CD4-positive, CD25-positive, alpha-beta regulatory T cell (primary cell): Measurements from ENCODE around the gene ZFHX3. TPM values are rescaled to one million over a fixed set of nuclear protein-coding genes. Genes with fewer than 3 reads are reported as not detected.

Experiments used
- ATAC-seq, 2 donors: fragments of 150-1000 bp; cut with Tn5 transposase; one replicate each; pipeline ENCODE4 v1.10.0; 2021; ENCODE audit warnings: low read depth in 2 of 2, moderate number of reproducible peaks in 2 of 2, moderate library complexity in 1 of 2
- DNase-seq, 3 donors: peaks; one replicate each; pipeline versions ENCODE4 v3.0.0 to v3.0.0-alpha.2; 2012 to 2022; ENCODE audit warnings: mixed read lengths in 1 of 3
- H3K27ac ChIP-seq: one replicate; pipeline ENCODE4 v1.7.0; 2013; ENCODE audit warnings: mild to moderate bottlenecking, low read length; ENCODE audit not compliant: insufficient read depth, poor library complexity, severe bottlenecking
- H3K27me3 ChIP-seq: one replicate; pipeline ENCODE4 v1.7.0; 2013; ENCODE audit warnings: low read length; ENCODE audit not compliant: control insufficient read depth, insufficient read depth
- H3K36me3 ChIP-seq: one replicate; pipeline ENCODE4 v1.7.0; 2013; ENCODE audit warnings: mild to moderate bottlenecking, low read length, moderate library complexity; ENCODE audit not compliant: control insufficient read depth, insufficient read depth
- H3K4me1 ChIP-seq: 2 replicates; pipeline ENCODE4 v1.7.0; 2013; ENCODE audit warnings: mild to moderate bottlenecking, low read length; ENCODE audit not compliant: insufficient read depth, control insufficient read depth, poor library complexity, severe bottlenecking
- H3K4me3 ChIP-seq: one replicate; pipeline ENCODE4 v1.7.0; 2013; ENCODE audit warnings: low read depth, mild to moderate bottlenecking, low read length, moderate library complexity
- H3K9me3 ChIP-seq, 2 experiments: 1 replicate in 1 of 2; 2 replicates in 1 of 2; pipeline ENCODE4 v1.7.0; 2013; ENCODE audit warnings: low read length in 2 of 2, mild to moderate bottlenecking in 1 of 2, moderate library complexity in 1 of 2; ENCODE audit not compliant: control insufficient read depth in 2 of 2
- H3K27ac Mint-ChIP-seq, 3 donors: one replicate each; pipeline ENCODE4 v1.8.0; 2020 to 2022; ENCODE audit warnings: mild to moderate bottlenecking in 3 of 3, mixed read lengths in 3 of 3, moderate library complexity in 2 of 3
- H3K27me3 Mint-ChIP-seq: one replicate; pipeline ENCODE4 v1.8.0; 2022; ENCODE audit warnings: mild to moderate bottlenecking, mixed read lengths
- H3K36me3 Mint-ChIP-seq: one replicate; pipeline ENCODE4 v1.8.0; 2020; ENCODE audit warnings: mixed read lengths
- H3K4me1 Mint-ChIP-seq, 4 donors: one replicate each; pipeline ENCODE4 v1.8.0; 2020 to 2022; ENCODE audit warnings: mixed read lengths in 4 of 4, mild to moderate bottlenecking in 1 of 4
- H3K4me3 Mint-ChIP-seq, 4 donors: one replicate each; pipeline ENCODE4 v1.8.0; 2020 to 2022; ENCODE audit warnings: mild to moderate bottlenecking in 4 of 4, mixed read lengths in 4 of 4, moderate library complexity in 3 of 4
- H3K9me3 Mint-ChIP-seq, 7 donors: one replicate each; pipeline ENCODE4 v1.8.0; 2020 to 2022; ENCODE audit warnings: mixed read lengths in 7 of 7, mild to moderate bottlenecking in 3 of 7, moderate library complexity in 2 of 7
- polyA plus RNA-seq, 4 donors: library from polyadenylated mRNA; unstranded; fragments of 300-500 nt; fragmentation: Illumina TruSeq; gene quantifications; one replicate each; pipeline ENCODE4 v1.2.3, GENCODE V29; 2021
- total RNA-seq: library from RNA; stranded (reverse); gene quantifications from one replicate; pipeline ENCODE4 v1.2.3, GENCODE V29; 2022

ZFHX3 gene
- total and polyA plus RNA-seq, 5 donors from 2014 or later: 0.01 to 0.94 (median 0.03) TPM; not detected in 1

DNA sequence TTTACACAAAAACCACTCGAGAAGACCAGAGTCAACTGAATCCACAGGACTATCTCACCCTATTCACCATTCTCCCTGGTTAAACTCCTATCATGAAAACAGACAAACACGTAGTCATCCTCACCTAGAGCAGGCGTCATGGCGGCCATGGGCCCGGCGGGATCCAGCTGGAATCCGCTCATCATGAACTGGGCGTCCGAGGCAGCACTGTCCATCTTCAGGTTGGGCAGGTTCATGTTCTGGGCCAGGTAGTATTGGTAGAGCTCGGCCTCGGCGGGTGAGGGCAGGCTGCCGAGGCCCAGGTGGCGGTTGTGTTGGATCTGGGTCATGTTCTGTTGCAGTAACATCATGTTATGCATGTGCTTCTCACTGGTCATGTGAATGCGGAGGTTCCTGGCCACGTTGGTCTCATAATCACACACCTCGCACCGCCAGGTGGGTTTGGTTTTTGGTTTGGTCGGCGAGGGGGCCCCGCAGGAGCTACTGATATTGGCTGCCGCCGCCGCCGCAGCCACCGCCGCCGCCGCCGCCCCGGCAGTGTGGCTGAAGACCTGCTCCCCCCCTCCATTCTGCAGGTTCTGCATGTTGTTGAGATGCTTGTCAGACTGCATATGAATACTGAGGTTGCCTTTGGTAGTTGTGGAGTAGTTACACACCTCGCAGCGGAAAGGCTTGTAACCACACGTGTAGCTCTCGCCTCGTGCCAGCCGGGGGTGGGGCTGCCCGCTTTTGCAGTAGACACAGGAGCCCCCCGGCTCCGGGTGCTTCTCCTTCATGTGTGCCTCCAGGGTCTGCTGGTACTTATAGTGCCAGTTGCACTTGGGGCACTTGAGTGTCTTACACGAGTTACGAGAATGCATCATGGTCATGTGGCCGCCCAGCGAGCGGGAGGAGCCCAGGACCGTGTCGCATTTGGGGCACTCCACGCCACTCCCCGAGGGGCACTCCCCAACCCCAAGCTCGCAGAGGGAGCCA lies 90.3 kb downstream of the ZFHX3 start:
- Mint-ChIP-seq H3K36me3 (no peaks in the 10 kb centered on the region), H3K9me3 (peaks cover 0 to 4% (median 0%) of the 10 kb centered on the region in 7 donors), H3K4me1 (no peaks in the 10 kb centered on the region), H3K4me3 (no peak overlapping the region), H3K27me3 (no peaks in the 10 kb centered on the region), H3K27ac (no peak overlapping the region)
- Histone ChIP-seq H3K9me3 (no peaks in the 10 kb centered on the region), H3K4me3 (no peak overlapping the region), H3K27ac (no peak overlapping the region), H3K4me1 (no peaks in the 10 kb centered on the region), H3K36me3 (no peaks in the 10 kb centered on the region), H3K27me3 (no peaks in the 10 kb centered on the region)
- no peak for ATAC-seq
- DNase-seq: no peak

DNA sequence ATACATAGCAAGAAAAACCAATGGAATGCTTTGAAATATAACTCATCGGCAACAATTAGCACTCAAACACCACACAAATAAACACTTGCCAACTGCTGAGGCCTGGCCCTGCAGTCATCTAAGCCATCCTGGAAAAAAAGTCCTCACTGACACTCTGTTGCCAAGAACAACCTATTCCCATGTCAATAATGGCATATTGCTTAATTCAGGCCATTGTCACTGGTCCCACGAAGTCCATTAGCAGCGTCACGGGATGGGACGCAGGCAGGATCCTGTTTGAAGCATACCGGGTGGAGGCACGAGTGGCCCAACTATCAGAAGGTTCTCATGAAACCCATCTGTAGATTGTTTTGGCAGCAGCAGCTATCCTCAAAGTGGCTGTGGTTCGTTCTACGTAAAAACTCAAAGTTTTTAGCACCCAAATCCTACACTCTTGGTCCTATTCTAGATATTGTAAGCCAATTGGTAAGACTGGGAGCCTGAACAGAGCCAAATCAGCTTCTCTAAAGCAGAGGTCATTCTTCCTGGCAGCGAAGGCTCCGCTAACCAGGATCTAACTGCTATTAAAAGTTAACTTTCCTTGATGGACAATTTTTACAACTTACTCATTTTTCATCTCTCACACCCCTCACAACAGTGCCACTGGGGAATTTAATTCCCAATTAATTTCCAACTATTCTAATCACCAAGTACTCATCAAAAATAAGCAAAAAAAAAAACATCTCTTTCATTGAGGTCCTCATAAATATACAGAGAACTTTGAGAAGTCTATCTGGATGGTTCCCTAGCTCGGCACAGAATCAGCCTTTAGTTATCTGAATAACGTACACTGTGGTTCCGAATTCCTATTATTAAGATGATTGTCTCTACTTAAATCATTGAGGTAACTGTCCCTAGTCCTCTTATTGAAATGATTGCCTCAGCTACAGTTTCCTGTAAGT lies 91.5 kb downstream of the ZFHX3 start:
- Histone ChIP-seq H3K36me3 (no peaks in the 10 kb centered on the region), H3K4me3 (no peak overlapping the region), H3K27me3 (no peaks in the 10 kb centered on the region), H3K4me1 (no peaks in the 10 kb centered on the region), H3K9me3 (no peaks in the 10 kb centered on the region), H3K27ac (no peak overlapping the region)
- Mint-ChIP-seq H3K9me3 (peaks cover 0 to 4% (median 0%) of the 10 kb centered on the region in 7 donors), H3K4me1 (no peaks in the 10 kb centered on the region), H3K36me3 (no peaks in the 10 kb centered on the region), H3K4me3 (no peak overlapping the region), H3K27me3 (no peaks in the 10 kb centered on the region), H3K27ac (no peak overlapping the region)
- DNase-seq (no peak), ATAC-seq (no peak)

DNA sequence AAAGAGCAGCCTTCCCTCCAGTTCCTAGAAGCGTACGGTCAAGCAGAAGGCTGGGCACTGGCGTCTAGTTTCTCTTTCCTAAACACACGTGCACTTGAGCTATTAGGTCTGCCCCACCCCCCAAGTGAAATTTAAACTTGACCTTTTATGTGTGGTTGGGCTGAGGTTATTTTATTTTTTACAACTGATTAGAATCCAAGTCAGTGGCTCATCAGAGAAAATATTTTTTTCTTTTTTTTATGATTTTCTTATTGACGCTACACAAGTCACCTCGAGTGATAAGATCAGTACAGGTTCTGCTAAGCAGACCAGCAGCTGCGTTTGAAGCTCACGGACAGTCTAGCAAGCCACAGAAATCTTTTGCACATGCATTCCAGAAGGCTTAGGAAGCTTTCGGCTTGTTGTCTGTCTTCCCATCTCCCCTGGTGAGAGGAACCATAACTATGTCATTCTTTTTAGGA lies 95.1 kb downstream of the ZFHX3 start:
- H3K27ac Mint-ChIP-seq: no peak overlapping the region
- H3K27ac ChIP-seq: no peak overlapping the region

DNA sequence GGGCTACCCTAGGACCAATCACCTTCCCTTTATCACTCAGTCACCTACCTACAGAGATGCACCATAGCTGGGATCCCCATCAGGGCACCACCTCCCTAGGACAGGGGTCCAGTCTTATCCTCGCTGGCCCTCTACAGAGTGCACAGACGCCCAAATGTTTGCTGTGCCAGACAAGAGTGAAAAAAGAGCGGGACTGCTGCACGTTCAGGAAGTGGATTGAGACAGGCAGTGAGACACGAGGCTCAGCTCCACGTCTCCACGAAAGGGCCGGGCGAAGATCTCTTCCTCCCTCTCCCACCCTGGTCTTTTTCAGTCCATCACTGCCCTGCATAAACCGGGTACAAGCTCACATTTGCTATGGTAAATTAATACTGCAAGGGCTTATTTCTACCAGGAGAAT lies 95.5 kb downstream of the ZFHX3 start:
- H3K27me3 ChIP-seq: no peaks in the 10 kb centered on the region
- DNase-seq (no peak), ATAC-seq (no peak)
- H3K4me3 ChIP-seq: no peak overlapping the region
- H3K4me3 Mint-ChIP-seq: no peak overlapping the region
- H3K36me3 Mint-ChIP-seq: no peaks in the 10 kb centered on the region
- H3K27ac ChIP-seq: no peak overlapping the region
- peaks cover 0 to 5% (median 2%) of the 10 kb centered on the region in 7 donors for H3K9me3 Mint-ChIP-seq
- no peaks in the 10 kb centered on the region for H3K4me1 ChIP-seq
- no peaks in the 10 kb centered on the region for H3K4me1 Mint-ChIP-seq
- no peak overlapping the region for H3K27ac Mint-ChIP-seq
- no peaks in the 10 kb centered on the region for H3K9me3 ChIP-seq
- no peaks in the 10 kb centered on the region for H3K27me3 Mint-ChIP-seq
- no peaks in the 10 kb centered on the region for H3K36me3 ChIP-seq

More for the DNA sequence above, 95.1 kb downstream of the ZFHX3 start:
- ATAC-seq: no peak
- no peaks in the 10 kb centered on the region for H3K9me3 ChIP-seq
- H3K4me1 ChIP-seq: no peaks in the 10 kb centered on the region
- DNase-seq: no peak
- H3K9me3 Mint-ChIP-seq: peaks cover 0 to 5% (median 2%) of the 10 kb centered on the region in 7 donors
- no peaks in the 10 kb centered on the region for H3K36me3 Mint-ChIP-seq
- no peaks in the 10 kb centered on the region for H3K27me3 Mint-ChIP-seq
- no peaks in the 10 kb centered on the region for H3K36me3 ChIP-seq
- no peaks in the 10 kb centered on the region for H3K4me1 Mint-ChIP-seq
- no peak overlapping the region for H3K4me3 Mint-ChIP-seq
- no peak overlapping the region for H3K4me3 ChIP-seq
- H3K27me3 ChIP-seq: no peaks in the 10 kb centered on the region

DNA sequence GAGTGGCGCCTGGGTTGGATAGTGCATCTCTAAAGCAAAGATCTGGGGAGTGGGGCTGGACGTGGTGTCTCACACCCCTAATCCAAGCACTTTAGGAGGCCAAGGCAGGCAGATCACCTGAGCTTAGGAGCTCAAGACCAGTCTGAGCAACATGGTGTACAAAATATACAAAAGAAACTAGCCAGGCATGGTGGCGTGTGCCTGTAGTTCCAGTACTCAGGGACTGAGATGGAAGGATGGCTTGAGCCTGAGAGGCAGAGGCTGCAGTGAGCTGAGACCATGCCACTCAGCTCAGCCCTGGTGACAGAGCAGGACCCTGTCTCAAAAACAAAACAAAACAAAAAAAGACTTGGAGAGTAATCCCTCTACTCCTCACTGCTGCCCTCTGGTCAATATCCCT lies 96.0 kb downstream of the ZFHX3 start:
- no peak for DNase-seq
- Histone ChIP-seq H3K4me3 (no peak overlapping the region), H3K36me3 (no peaks in the 10 kb centered on the region), H3K4me1 (no peaks in the 10 kb centered on the region), H3K9me3 (no peaks in the 10 kb centered on the region), H3K27ac (no peak overlapping the region), H3K27me3 (no peaks in the 10 kb centered on the region)
- Mint-ChIP-seq H3K4me1 (no peaks in the 10 kb centered on the region), H3K4me3 (no peak overlapping the region), H3K27me3 (no peaks in the 10 kb centered on the region), H3K36me3 (no peaks in the 10 kb centered on the region), H3K27ac (no peak overlapping the region), H3K9me3 (peaks cover 0 to 5% (median 2%) of the 10 kb centered on the region in 7 donors)
- ATAC-seq: no peak

DNA sequence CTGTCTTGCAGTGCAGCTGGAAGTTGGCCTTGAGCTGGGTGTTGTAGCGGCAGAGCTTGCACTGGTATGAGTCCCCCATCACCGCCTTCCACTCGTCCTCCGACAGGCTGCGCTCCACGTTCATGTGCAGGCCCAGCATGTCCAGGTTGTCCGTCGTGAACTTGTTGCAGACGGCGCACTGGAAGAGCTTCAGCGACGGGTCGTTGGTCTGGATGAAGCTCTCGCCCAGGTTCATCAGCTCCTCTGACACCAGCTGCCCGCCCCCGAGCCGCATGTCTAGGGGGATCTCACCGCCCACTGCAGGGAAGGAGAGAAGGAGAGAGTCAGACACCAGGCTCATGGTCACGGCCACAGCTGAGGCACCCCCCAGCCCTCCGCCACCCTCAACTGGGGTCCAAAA lies 97.3 kb downstream of the ZFHX3 start:
- ATAC-seq (no peak), DNase-seq (no peak)
- Histone ChIP-seq H3K4me3 (no peak overlapping the region), H3K27me3 (no peaks in the 10 kb centered on the region), H3K36me3 (no peaks in the 10 kb centered on the region), H3K27ac (no peak overlapping the region), H3K4me1 (no peaks in the 10 kb centered on the region), H3K9me3 (no peaks in the 10 kb centered on the region)
- H3K27me3 Mint-ChIP-seq: no peaks in the 10 kb centered on the region
- no peaks in the 10 kb centered on the region for H3K36me3 Mint-ChIP-seq
- no peaks in the 10 kb centered on the region for H3K4me1 Mint-ChIP-seq
- H3K27ac Mint-ChIP-seq: no peak overlapping the region
- peaks cover 0 to 5% (median 1%) of the 10 kb centered on the region in 7 donors for H3K9me3 Mint-ChIP-seq
- no peak overlapping the region for H3K4me3 Mint-ChIP-seq

DNA sequence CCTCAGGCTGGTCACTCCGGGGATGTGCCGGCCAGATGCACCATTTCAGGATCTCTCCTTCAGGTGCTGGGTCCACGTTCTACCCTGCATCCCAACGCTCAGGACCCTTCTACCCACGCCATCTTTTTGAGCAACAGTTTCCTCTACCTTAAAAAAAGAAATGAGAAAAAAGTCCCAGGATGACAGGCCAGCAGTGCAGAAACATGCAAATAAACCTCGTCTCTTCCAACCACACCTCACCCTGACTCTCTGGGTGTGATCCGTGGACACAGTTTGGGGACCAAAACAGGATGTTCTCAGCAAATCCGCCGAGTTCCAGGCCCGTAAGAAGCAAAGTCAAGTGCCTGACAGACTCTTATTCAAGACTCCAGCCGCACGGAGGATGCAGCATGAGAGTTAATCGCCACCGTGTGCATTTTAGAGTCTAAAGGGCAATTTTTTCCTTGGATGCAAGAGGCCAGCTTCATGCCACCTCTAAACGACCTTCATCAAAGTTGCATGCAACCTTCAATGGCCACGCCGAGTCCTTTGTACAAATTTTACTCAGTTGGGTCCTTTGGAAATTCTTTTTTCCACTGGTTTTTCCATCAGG lies 99.6 kb downstream of the ZFHX3 start:
- Histone ChIP-seq H3K27ac (no peak overlapping the region), H3K36me3 (no peaks in the 10 kb centered on the region), H3K4me3 (no peak overlapping the region), H3K9me3 (no peaks in the 10 kb centered on the region), H3K4me1 (no peaks in the 10 kb centered on the region), H3K27me3 (no peaks in the 10 kb centered on the region)
- no peak overlapping the region for H3K27ac Mint-ChIP-seq
- H3K4me3 Mint-ChIP-seq: no peak overlapping the region
- DNase-seq (no peak), ATAC-seq (no peak)
- H3K9me3 Mint-ChIP-seq: peaks cover 0 to 5% (median 1%) of the 10 kb centered on the region in 7 donors
- no peaks in the 10 kb centered on the region for H3K4me1 Mint-ChIP-seq
- no peaks in the 10 kb centered on the region for H3K36me3 Mint-ChIP-seq
- H3K27me3 Mint-ChIP-seq: no peaks in the 10 kb centered on the region
